ENCODE measurements around the gene OCIAD2.
A peak's percentile ranks its signal among the peaks of the same experiment; 100 is the strongest.
"Not testable (repeated sequence)": the region's sequence is repeated elsewhere in the genome, so short reads cannot be mapped to it uniquely, and the experiment has no call there.

The OCIAD2 gene

GRCh38 chr4:48854395-48854683, 52.2 kb downstream of the OCIAD2 start:
- Histone ChIP-seq H3K4me1 (ENCODE audit: control insufficient read depth, insufficient read depth, low read length) (no peaks in the 10 kb centered on the region), H3K27me3 (ENCODE audit: control insufficient read depth, insufficient read depth, low read length) (no peaks in the 10 kb centered on the region), H3K9ac (ENCODE audit: low read length) (no peak overlapping the region), H3K4me3 (ENCODE audit: low read depth, low read length) (no peak overlapping the region), H3K27ac (ENCODE audit: low read depth, low read length) (no peak overlapping the region), H3K36me3 (ENCODE audit: control insufficient read depth, insufficient read depth, low read length) (peaks cover 92% of the 10 kb centered on the region), H3K9me3 (ENCODE audit: control insufficient read depth, insufficient read depth, low read depth, low read length) (no peaks in the 10 kb centered on the region)

DNA sequence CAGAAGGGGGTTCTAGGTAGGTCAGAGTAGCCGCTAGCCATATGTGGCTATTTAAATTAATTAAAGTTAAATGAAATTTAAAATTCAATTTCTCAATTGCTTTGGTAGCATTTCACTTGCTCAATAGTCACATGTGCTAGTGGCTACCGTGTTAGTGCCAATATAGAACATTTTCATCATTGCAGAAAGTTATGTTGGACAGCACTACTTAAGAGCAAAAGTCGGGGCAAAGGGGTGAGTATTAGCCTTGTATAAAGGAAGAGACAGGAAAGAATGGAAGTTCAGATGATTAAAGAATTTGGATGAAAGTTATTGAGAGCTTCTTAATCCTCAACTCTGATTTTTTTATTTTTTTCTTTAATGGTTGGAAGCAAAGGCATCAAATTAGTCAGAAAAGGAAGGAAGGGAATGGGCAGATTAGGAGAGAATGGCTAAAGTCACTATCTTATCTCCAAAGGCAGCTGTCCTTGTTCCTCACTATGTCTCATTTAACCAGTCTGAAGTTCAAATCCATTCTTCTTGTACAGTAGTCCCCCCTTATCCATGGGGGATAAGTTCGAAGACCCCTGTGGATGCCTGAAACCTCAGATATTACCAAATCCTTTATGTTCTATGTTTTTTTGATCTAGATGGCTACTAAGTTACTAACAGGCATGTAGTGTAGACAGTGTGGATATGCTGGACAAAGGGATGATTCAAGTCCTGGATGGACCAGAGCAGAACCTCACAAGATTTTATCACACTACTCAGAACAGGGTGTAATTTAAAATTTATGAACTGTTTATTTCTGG, 52.8 kb downstream of the OCIAD2 start:
- Histone ChIP-seq H3K4me3 (ENCODE audit: low read depth, low read length) (no peak overlapping the region), H3K27ac (ENCODE audit: low read depth, low read length) (no peak overlapping the region), H3K9ac (ENCODE audit: low read length) (no peak overlapping the region), H3K36me3 (ENCODE audit: control insufficient read depth, insufficient read depth, low read length) (peaks cover 89% of the 10 kb centered on the region), H3K4me1 (ENCODE audit: control insufficient read depth, insufficient read depth, low read length) (no peaks in the 10 kb centered on the region), H3K27me3 (ENCODE audit: control insufficient read depth, insufficient read depth, low read length) (no peaks in the 10 kb centered on the region), H3K9me3 (ENCODE audit: control insufficient read depth, insufficient read depth, low read depth, low read length) (no peaks in the 10 kb centered on the region)

- H3K4me1 ChIP-seq (ENCODE audit: control insufficient read depth, insufficient read depth, low read length) = no peaks in the 10 kb centered on the region
- H3K36me3 ChIP-seq (ENCODE audit: control insufficient read depth, insufficient read depth, low read length) = peaks cover 90% of the 10 kb centered on the region
- no peaks in the 10 kb centered on the region for H3K9me3 ChIP-seq (ENCODE audit: control insufficient read depth, insufficient read depth, low read depth, low read length)
These were observed 54.9 kb downstream of the OCIAD2 start for GRCh38 chr4:48851651-48852050.

DNA sequence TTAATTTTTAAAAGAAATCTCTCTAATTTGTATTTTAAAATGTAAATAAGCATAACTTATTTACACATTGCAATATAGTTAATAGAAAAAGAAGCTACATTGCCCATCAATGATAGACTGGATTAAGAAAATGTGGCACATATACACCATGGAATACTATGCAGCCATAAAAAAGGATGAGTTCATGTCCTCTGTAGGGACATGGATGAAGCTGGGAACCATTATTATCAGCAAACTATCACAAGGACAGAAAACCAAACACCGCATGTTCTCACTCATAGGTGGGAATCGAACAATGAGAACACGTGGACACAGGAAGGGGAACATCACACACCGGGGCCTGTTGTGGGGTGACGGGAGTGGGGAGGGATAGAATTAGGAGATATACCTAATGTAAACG, 57.8 kb downstream of the OCIAD2 start:
- not testable (repeated sequence) for H3K4me1 ChIP-seq (ENCODE audit: control insufficient read depth, insufficient read depth, low read length); H3K9me3 ChIP-seq (ENCODE audit: control insufficient read depth, insufficient read depth, low read depth, low read length); H3K27ac ChIP-seq (ENCODE audit: low read depth, low read length); H3K9ac ChIP-seq (ENCODE audit: low read length); H3K27me3 ChIP-seq (ENCODE audit: control insufficient read depth, insufficient read depth, low read length); H3K4me3 ChIP-seq (ENCODE audit: low read depth, low read length)
- H3K36me3 ChIP-seq (ENCODE audit: control insufficient read depth, insufficient read depth, low read length) = peaks cover 92% of the 10 kb centered on the region

More at GRCh38 chr4:48851651-48852050, 54.9 kb downstream of the OCIAD2 start:
- no peak overlapping the region for H3K9ac ChIP-seq (ENCODE audit: low read length)
- no peak overlapping the region for H3K27ac ChIP-seq (ENCODE audit: low read depth, low read length)
- no peaks in the 10 kb centered on the region for H3K27me3 ChIP-seq (ENCODE audit: control insufficient read depth, insufficient read depth, low read length)
- no peak overlapping the region for H3K4me3 ChIP-seq (ENCODE audit: low read depth, low read length)

- no peaks in the 10 kb centered on the region for H3K9me3 ChIP-seq (ENCODE audit: control insufficient read depth, insufficient read depth, low read depth, low read length)
- H3K27ac ChIP-seq (ENCODE audit: low read depth, low read length) = no peak overlapping the region
- peaks cover 92% of the 10 kb centered on the region for H3K36me3 ChIP-seq (ENCODE audit: control insufficient read depth, insufficient read depth, low read length)
- no peak overlapping the region for H3K9ac ChIP-seq (ENCODE audit: low read length)
- H3K27me3 ChIP-seq (ENCODE audit: control insufficient read depth, insufficient read depth, low read length) = no peaks in the 10 kb centered on the region
- H3K4me1 ChIP-seq (ENCODE audit: control insufficient read depth, insufficient read depth, low read length) = no peaks in the 10 kb centered on the region
- H3K4me3 ChIP-seq (ENCODE audit: low read depth, low read length) = no peak overlapping the region
These were observed 61.7 kb downstream of the OCIAD2 start for GRCh38 chr4:48844843-48845242.

GRCh38 chr4:48841045-48841827, 65.3 kb downstream of the OCIAD2 start:
- no peaks in the 10 kb centered on the region for H3K4me1 ChIP-seq (ENCODE audit: control insufficient read depth, insufficient read depth, low read length)
- 0 out of 2 replicates have a peak overlapping the region, but pooled peaks have one; percentile 3 for H3K27ac ChIP-seq (ENCODE audit: low read depth, low read length)
- no peaks in the 10 kb centered on the region for H3K9me3 ChIP-seq (ENCODE audit: control insufficient read depth, insufficient read depth, low read depth, low read length)
- no peaks in the 10 kb centered on the region for H3K27me3 ChIP-seq (ENCODE audit: control insufficient read depth, insufficient read depth, low read length)
- no peak overlapping the region for H3K9ac ChIP-seq (ENCODE audit: low read length)
- no peak overlapping the region for H3K4me3 ChIP-seq (ENCODE audit: low read depth, low read length)
- H3K36me3 ChIP-seq (ENCODE audit: control insufficient read depth, insufficient read depth, low read length) = peaks cover 92% of the 10 kb centered on the region

DNA sequence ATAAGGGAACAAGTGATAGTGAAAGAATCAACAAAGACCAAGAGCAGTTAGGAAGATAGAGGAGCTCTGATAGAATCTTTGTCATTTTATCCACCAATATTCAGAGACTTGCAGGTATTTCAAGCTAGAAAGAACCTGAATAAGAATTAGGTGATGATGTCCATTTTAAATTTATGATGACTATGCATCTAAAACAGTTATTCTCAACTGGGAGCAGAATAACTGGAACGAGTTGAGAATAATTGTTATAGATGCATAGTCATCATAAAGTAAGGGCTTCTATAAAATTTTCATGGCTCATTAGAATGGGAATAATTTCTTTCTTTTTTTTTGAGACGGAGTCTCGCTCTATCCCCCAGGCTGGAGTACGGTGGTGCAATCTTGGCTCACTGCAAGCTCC, 69.9 kb downstream of the OCIAD2 start:
- H3K27me3 ChIP-seq (ENCODE audit: control insufficient read depth, insufficient read depth, low read length) = no peaks in the 10 kb centered on the region
- no peak overlapping the region for H3K27ac ChIP-seq (ENCODE audit: low read depth, low read length)
- no peak overlapping the region for H3K4me3 ChIP-seq (ENCODE audit: low read depth, low read length)
- H3K9ac ChIP-seq (ENCODE audit: low read length) = no peak overlapping the region
- peaks cover 81% of the 10 kb centered on the region for H3K36me3 ChIP-seq (ENCODE audit: control insufficient read depth, insufficient read depth, low read length)
- H3K9me3 ChIP-seq (ENCODE audit: control insufficient read depth, insufficient read depth, low read depth, low read length) = no peaks in the 10 kb centered on the region
- H3K4me1 ChIP-seq (ENCODE audit: control insufficient read depth, insufficient read depth, low read length) = no peaks in the 10 kb centered on the region; the same call in 1 of the 2 replicates

Data from HUES6 (cell line).